Stomach (tissue), 9 donors: ENCODE results near the gene COTL1. TPM values are rescaled to one million over a fixed set of nuclear protein-coding genes. Genes with fewer than 3 reads are reported as not detected.

Experiments
- DNase-seq, 2 donors: peaks; one replicate each; pipeline versions ENCODE4 v3.0.0 to v3.0.0-alpha.2; 2013 to 2019
- H3K27ac ChIP-seq, 5 donors: fragments of 200-600 bp in 4 of 5; sonication (generic) in 4 of 5; one replicate each; pipeline ENCODE4 v1.5.1; 2013 to 2019; ENCODE audit warnings: mild to moderate bottlenecking in 1 of 5, moderate library complexity in 1 of 5
- H3K27me3 ChIP-seq, 3 donors: fragments of 200-600 bp; sonication (generic); one replicate each; pipeline ENCODE4 v1.5.1; 2017 to 2019; ENCODE audit warnings: mixed run types in 1 of 3
- H3K36me3 ChIP-seq, 4 donors: fragments of 200-600 bp; sonication (generic); 1 replicate in 3 of 4; 2 replicates in 1 of 4; pipeline ENCODE4 v1.5.1; 2016 to 2019
- H3K4me1 ChIP-seq, 4 donors: fragments of 200-600 bp; sonication (generic); one replicate each; pipeline ENCODE4 v1.5.1; 2016 to 2019
- H3K4me3 ChIP-seq, 4 donors: fragments of 200-600 bp; sonication (generic) in 3 of 4; one replicate each; pipeline ENCODE4 v1.5.1; 2016 to 2019; ENCODE audit warnings: mild to moderate bottlenecking in 1 of 4
- H3K9me3 ChIP-seq, 4 donors: fragments of 200-600 bp; sonication (generic); one replicate each; pipeline ENCODE4 v1.5.1; 2016 to 2019
- CTCF ChIP-seq, 7 experiments: fragments of 450-650 bp in 4 of 7; fragments of 200-600 bp in 3 of 7; sonication (generic) in 3 of 7; IDR thresholded peaks; one replicate each; pipeline ENCODE4 v1.5.1; 2016 to 2019; ENCODE audit warnings: antibody characterized with exemption in 7 of 7, control low read depth in 2 of 7, mild to moderate bottlenecking in 1 of 7
- EP300 ChIP-seq: sonication (generic); formaldehyde crosslinking; IDR thresholded peaks from one replicate; pipeline ENCODE4 v1.6.1; 2017; ENCODE audit warnings: antibody characterized with exemption
- POLR2A ChIP-seq, 4 donors: fragments of 450-650 bp; IDR thresholded peaks; one replicate each; pipeline ENCODE4 v1.6.1; 2016; ENCODE audit warnings: antibody characterized with exemption in 4 of 4, control low read depth in 2 of 4, mild to moderate bottlenecking in 1 of 4, moderate library complexity in 1 of 4
- POLR2AphosphoS5 ChIP-seq, 3 donors: sonication (generic); formaldehyde crosslinking; IDR thresholded peaks; one replicate each; pipeline ENCODE4 v1.6.1; 2016; ENCODE audit warnings: antibody characterized with exemption in 3 of 3
- WGBS, 5 donors: extraction: QIAGEN DNeasy Blood & Tissue Kit in 3 of 5; methylation state at CpG; one replicate each; pipeline versions ENCODE4 v1.1.5 to v1.1.7; 2013 to 2018; 5-methylcytosine and 5-hydroxymethylcytosine counted together
- intact Hi-C: fragments of 100-400 bp; cut with DNase I; formaldehyde crosslinking; loops from one replicate; pipeline ENCODE4 v1.15.1; 2023; ENCODE audit warnings: low total_unique reads
- polyA plus RNA-seq, 3 donors: library from polyadenylated mRNA; stranded (reverse); fragments of 200-250 nt; gene quantifications; one replicate each; pipeline ENCODE4 v1.2.3, GENCODE V29; 2013
- total RNA-seq, 5 donors: library from RNA; depleted of rRNA; stranded (reverse); fragments of >200 nt; gene quantifications; one replicate each; pipeline versions ENCODE4 v1.1.0 to v1.2.3, GENCODE V29; 2014 to 2016
- donor health status: healthy with polysubstance abuse.
- donor health status: Bipolar disorder and iron deficiency.
- donor health status: healthy.

Gene COTL1
- total and polyA plus RNA-seq, 8 donors: 40.3 to 187 (median 177) TPM

- Histone ChIP-seq H3K4me1 (peaks cover 14 to 50% (median 21%) of the 10 kb centered on the region in 4 donors), H3K27me3 (no peaks in the 10 kb centered on the region), H3K4me3 (no peak overlapping the region), H3K9me3 (no peaks in the 10 kb centered on the region), H3K27ac (no peak overlapping the region), H3K36me3 (peaks cover 0 to 51% (median 30%) of the 10 kb centered on the region in 4 donors)
- intact Hi-C loops: no loop called here
- 93 to 97% (median 96%) methylated on average over 19 to 24 of the region's 24 CpGs for WGBS, 5 donors
- DNase-seq: no peak
- no peak for TF ChIP-seq EP300
- TF ChIP-seq POLR2A (IDR thresholded peaks at IDR 0.05): no peak
- no peak for TF ChIP-seq CTCF (IDR thresholded peaks at IDR 0.05)
- TF ChIP-seq POLR2AphosphoS5 (IDR thresholded peaks at IDR 0.05): no peak
These were observed 27.7 kb downstream of the COTL1 start for GRCh38 chr16:84589975-84590719.

- Histone ChIP-seq H3K27ac (no peak overlapping the region), H3K9me3 (no peaks in the 10 kb centered on the region), H3K36me3 (peaks cover 0 to 54% (median 32%) of the 10 kb centered on the region in 4 donors), H3K4me1 (peaks cover 4 to 50% (median 11%) of the 10 kb centered on the region in 4 donors), H3K4me3 (no peak overlapping the region), H3K27me3 (no peaks in the 10 kb centered on the region)
- TF ChIP-seq POLR2AphosphoS5 (IDR thresholded peaks at IDR 0.05) (no peak), POLR2A (IDR thresholded peaks at IDR 0.05) (no peak), EP300 (no peak), CTCF (IDR thresholded peaks at IDR 0.05) (no peak)
- no peak for DNase-seq
- intact Hi-C loops: no loop called here
- WGBS, 5 donors: 89 to 93% (median 91%) methylated on average over 8 of the region's 8 CpGs
These were observed 28.9 kb downstream of the COTL1 start for GRCh38 chr16:84588991-84589390.

- Histone ChIP-seq H3K27me3 (no peaks in the 10 kb centered on the region), H3K36me3 (peaks cover 0 to 58% (median 34%) of the 10 kb centered on the region in 4 donors), H3K4me3 (no peak overlapping the region), H3K27ac (peak overlapping the region in 1 of 5 donors; percentile 8), H3K9me3 (no peaks in the 10 kb centered on the region), H3K4me1 (peaks cover 0 to 62% (median 24%) of the 10 kb centered on the region in 4 donors)
- DNase-seq: peak in 1 of 2 donors; percentile 40
- intact Hi-C loops: no loop called here
- no peak for TF ChIP-seq CTCF (IDR thresholded peaks at IDR 0.05)
- no peak for TF ChIP-seq POLR2AphosphoS5 (IDR thresholded peaks at IDR 0.05)
- no peak for TF ChIP-seq POLR2A (IDR thresholded peaks at IDR 0.05)
- TF ChIP-seq EP300: no peak
- WGBS, 5 donors: 78 to 88% (median 87%) methylated on average over 10 of the region's 10 CpGs
These were observed 32.0 kb downstream of the COTL1 start for GRCh38 chr16:84585886-84586285.

GRCh38 chr16:84585467-84585866 lies 32.4 kb downstream of the COTL1 start:
- no peak overlapping the region for H3K27ac ChIP-seq
- peaks cover 0 to 62% (median 34%) of the 10 kb centered on the region in 4 donors for H3K36me3 ChIP-seq
- H3K9me3 ChIP-seq: no peaks in the 10 kb centered on the region
- TF ChIP-seq POLR2A (IDR thresholded peaks at IDR 0.05): no peak
- no peak for TF ChIP-seq POLR2AphosphoS5 (IDR thresholded peaks at IDR 0.05)
- no peak for TF ChIP-seq EP300
- no peak for TF ChIP-seq CTCF (IDR thresholded peaks at IDR 0.05)
- H3K4me3 ChIP-seq: no peak overlapping the region
- intact Hi-C loops: no loop called here
- no peak for DNase-seq
- H3K4me1 ChIP-seq: peaks cover 2 to 67% (median 26%) of the 10 kb centered on the region in 4 donors
- H3K27me3 ChIP-seq: no peaks in the 10 kb centered on the region
- 71 to 91% (median 87%) methylated on average over 6 of the region's 6 CpGs for WGBS, 5 donors
